ENCODE data around the gene POLN.

The POLN gene

DNA sequence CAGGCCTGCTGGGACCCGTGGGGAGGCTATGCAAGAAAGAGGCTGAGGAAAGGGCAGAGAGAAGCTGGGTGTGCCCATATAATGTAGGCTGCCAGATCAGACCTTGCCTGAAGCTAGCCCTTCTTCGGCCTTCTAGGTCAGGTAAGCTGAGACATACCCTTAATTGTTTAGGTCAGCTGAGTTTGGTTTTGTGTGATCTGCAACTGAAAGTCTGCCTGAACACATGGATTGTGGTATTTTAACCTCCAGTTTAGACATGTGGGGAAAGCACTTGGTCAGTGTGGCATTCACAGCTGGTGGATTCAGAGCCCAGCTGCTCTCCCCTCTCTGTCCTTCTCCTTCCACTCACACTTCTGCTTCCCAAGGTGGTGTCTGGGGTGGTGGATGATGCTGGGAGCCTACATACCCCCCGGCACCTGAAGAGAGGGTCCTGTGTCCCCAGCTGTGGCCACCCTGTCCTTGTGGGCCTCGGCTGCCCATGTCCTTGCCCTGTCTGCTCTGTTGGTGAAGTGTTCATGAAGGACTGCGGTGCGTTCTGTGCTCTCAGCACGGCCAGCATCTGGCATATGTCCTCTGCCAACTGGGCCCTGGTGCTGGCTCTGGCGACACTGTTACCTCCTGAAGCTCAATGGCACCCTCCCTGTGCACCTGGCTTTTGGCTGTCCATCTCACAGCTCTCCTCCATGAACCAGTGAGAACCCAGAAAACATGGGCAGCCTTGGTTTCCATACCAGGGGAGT is 100.7 kb downstream of the POLN start (continued):
- TF ChIP-seq, protein P1, sequence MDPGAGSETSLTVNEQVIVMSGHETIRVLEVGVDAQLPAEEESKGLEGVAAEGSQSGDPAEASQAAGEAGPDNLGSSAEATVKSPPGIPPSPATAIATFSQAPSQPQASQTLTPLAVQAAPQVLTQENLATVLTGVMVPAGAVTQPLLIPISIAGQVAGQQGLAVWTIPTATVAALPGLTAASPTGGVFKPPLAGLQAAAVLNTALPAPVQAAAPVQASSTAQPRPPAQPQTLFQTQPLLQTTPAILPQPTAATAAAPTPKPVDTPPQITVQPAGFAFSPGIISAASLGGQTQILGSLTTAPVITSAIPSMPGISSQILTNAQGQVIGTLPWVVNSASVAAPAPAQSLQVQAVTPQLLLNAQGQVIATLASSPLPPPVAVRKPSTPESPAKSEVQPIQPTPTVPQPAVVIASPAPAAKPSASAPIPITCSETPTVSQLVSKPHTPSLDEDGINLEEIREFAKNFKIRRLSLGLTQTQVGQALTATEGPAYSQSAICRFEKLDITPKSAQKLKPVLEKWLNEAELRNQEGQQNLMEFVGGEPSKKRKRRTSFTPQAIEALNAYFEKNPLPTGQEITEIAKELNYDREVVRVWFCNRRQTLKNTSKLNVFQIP (CRISPR knock-in tag; IDR thresholded peaks at IDR 0.05; ENCODE audit: borderline replicate concordance, low read depth): no peak
- TF ChIP-seq CSDC2 (CRISPR knock-in tag; IDR thresholded peaks at IDR 0.05): no peak

DNA sequence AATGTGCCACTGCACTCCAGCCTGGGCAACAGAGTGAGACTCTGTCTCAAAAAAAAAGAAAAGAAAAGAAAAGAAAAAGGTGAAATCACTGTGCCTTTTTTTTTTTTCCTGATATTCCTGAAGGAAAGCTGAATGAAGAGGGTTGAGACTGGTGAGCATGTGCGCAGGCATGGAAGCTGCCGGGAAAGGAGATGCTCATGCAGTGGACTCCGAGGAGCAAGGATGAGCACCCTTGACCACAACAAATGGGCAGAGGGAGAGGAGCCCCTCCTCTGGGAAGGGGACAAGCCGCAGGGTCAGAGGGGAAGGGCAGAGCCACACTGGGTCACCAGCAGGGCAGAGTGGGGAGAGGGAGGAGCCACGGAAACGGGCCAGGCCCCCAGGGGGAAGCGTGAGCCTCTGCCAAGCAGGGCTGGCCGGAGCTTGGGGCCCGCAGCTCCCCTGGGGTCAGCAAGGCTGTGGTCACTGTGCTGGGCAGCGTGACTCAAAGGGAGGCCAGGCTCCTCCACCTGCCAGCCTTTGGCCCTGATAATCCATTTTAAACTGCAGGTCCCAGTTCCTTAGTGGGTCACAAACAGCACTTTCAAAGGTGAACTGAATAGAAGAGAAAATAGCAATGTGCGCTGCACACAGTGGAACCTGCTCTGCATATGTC is 102.9 kb downstream of the POLN start:
- ATAC-seq: no peak
- TF ChIP-seq, protein P2, sequence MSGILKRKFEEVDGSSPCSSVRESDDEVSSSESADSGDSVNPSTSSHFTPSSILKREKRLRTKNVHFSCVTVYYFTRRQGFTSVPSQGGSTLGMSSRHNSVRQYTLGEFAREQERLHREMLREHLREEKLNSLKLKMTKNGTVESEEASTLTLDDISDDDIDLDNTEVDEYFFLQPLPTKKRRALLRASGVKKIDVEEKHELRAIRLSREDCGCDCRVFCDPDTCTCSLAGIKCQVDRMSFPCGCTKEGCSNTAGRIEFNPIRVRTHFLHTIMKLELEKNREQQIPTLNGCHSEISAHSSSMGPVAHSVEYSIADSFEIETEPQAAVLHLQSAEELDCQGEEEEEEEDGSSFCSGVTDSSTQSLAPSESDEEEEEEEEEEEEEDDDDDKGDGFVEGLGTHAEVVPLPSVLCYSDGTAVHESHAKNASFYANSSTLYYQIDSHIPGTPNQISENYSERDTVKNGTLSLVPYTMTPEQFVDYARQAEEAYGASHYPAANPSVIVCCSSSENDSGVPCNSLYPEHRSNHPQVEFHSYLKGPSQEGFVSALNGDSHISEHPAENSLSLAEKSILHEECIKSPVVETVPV (CRISPR knock-in tag; IDR thresholded peaks at IDR 0.05): no peak
- TF ChIP-seq ZFP30 (CRISPR knock-in tag; IDR thresholded peaks at IDR 0.05) (no peak), ZNF8 (CRISPR knock-in tag; IDR thresholded peaks at IDR 0.05) (no peak), SNAI2 (CRISPR knock-in tag; IDR thresholded peaks at IDR 0.05) (no peak), TCF4 (CRISPR knock-in tag; IDR thresholded peaks at IDR 0.05; ENCODE audit: borderline replicate concordance) (no peak), ISL1 (CRISPR knock-in tag; IDR thresholded peaks at IDR 0.05) (no peak), OSR1 (CRISPR knock-in tag; IDR thresholded peaks at IDR 0.05) (no peak), ZC3H10 (CRISPR knock-in tag; IDR thresholded peaks at IDR 0.05) (no peak), BACH2 (CRISPR knock-in tag; IDR thresholded peaks at IDR 0.05; ENCODE audit: borderline replicate concordance) (no peak)
- TF ChIP-seq, protein P3, sequence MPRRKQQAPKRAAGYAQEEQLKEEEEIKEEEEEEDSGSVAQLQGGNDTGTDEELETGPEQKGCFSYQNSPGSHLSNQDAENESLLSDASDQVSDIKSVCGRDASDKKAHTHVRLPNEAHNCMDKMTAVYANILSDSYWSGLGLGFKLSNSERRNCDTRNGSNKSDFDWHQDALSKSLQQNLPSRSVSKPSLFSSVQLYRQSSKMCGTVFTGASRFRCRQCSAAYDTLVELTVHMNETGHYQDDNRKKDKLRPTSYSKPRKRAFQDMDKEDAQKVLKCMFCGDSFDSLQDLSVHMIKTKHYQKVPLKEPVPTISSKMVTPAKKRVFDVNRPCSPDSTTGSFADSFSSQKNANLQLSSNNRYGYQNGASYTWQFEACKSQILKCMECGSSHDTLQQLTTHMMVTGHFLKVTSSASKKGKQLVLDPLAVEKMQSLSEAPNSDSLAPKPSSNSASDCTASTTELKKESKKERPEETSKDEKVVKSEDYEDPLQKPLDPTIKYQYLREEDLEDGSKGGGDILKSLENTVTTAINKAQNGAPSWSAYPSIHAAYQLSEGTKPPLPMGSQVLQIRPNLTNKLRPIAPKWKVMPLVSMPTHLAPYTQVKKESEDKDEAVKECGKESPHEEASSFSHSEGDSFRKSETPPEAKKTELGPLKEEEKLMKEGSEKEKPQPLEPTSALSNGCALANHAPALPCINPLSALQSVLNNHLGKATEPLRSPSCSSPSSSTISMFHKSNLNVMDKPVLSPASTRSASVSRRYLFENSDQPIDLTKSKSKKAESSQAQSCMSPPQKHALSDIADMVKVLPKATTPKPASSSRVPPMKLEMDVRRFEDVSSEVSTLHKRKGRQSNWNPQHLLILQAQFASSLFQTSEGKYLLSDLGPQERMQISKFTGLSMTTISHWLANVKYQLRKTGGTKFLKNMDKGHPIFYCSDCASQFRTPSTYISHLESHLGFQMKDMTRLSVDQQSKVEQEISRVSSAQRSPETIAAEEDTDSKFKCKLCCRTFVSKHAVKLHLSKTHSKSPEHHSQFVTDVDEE (CRISPR knock-in tag; IDR thresholded peaks at IDR 0.05): no peak

DNA sequence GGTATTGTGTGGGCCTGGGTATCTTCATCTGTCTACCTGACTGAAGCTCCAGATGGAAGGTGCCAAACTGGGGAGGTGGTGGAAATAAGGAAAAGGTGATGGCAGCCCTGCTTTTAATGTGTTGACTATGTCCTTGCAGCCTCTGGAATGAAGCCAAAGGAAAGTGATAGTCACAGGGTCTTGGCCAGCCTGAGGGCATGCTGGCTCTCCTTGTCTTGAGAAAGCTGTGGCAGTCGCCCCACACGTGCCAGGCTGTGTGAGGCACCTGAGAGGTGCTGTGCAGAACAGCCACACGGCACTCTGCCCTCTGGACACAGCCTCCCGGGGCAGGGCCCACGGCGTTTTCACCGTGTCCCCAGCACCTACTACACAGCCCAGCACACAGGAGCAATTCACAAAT is 105.2 kb downstream of the POLN start:
- ATAC-seq: no peak
- TF ChIP-seq OSR1 (CRISPR knock-in tag; IDR thresholded peaks at IDR 0.05) (no peak), ARNTL (CRISPR knock-in tag; IDR thresholded peaks at IDR 0.05; ENCODE audit: borderline replicate concordance, low read depth) (no peak), BACH2 (CRISPR knock-in tag; IDR thresholded peaks at IDR 0.05; ENCODE audit: borderline replicate concordance) (no peak), SNAI2 (CRISPR knock-in tag; IDR thresholded peaks at IDR 0.05) (no peak), PPARA (CRISPR knock-in tag; IDR thresholded peaks at IDR 0.05; ENCODE audit: borderline replicate concordance) (no peak)
- TF ChIP-seq, protein P1 (CRISPR knock-in tag; IDR thresholded peaks at IDR 0.05; ENCODE audit: borderline replicate concordance, low read depth): no peak
- TF ChIP-seq, protein P3 (CRISPR knock-in tag; IDR thresholded peaks at IDR 0.05): no peak
- TF ChIP-seq, protein P2 (CRISPR knock-in tag; IDR thresholded peaks at IDR 0.05): no peak
- TF ChIP-seq, protein P4, sequence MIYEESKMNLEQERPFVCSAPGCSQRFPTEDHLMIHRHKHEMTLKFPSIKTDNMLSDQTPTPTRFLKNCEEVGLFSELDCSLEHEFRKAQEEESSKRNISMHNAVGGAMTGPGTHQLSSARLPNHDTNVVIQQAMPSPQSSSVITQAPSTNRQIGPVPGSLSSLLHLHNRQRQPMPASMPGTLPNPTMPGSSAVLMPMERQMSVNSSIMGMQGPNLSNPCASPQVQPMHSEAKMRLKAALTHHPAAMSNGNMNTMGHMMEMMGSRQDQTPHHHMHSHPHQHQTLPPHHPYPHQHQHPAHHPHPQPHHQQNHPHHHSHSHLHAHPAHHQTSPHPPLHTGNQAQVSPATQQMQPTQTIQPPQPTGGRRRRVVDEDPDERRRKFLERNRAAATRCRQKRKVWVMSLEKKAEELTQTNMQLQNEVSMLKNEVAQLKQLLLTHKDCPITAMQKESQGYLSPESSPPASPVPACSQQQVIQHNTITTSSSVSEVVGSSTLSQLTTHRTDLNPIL (CRISPR knock-in tag; IDR thresholded peaks at IDR 0.05; ENCODE audit: low read depth): no peak

Data from SK-N-SH treated with all-trans-retinoic acid at 6 μM for 48 hours (cell line).